GM21723 (cell line): ENCODE measurements around the gene WDPCP.

ENCODE experiments used
- ATAC-seq: cut with Tn5 transposase; IDR thresholded peaks from one replicate; pipeline ENCODE4 v1.9.1; 2021; ENCODE audit warnings: mild to moderate bottlenecking, moderate library complexity; ENCODE audit not compliant: unreplicated experiment

The WDPCP gene

DNA sequence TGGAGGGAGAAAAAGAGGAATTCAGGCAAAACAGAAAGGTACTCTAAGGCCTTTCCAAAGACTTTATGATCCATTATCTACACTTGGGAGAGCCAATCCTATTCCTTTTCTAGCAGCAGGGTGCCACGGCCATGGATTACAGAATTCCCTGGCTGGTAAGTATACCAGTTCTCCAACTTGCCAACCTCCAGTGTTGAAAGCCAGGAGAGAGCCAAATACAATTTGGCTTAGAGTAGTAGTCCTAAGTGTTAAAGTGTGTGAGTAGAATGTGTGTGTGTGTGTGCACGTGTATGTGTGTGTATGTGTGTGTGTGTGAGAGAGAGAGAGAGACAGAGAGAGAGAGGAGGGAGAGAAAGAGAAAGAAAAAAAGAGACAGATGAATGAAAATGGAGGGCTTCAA, 43.3 kb downstream of the WDPCP start:
- ATAC-seq, result no peak

GRCh38 chr2:63544017-63544627, 44.2 kb downstream of the WDPCP start:
- ATAC-seq, result no peak

- ATAC-seq, result no peak
These were observed 48.7 kb downstream of the WDPCP start for GRCh38 chr2:63539416-63540162.

- no peak for ATAC-seq
These were observed 49.9 kb downstream of the WDPCP start for GRCh38 chr2:63538390-63538789.

GRCh38 chr2:63537306-63537705, 51.0 kb downstream of the WDPCP start:
- no peak for ATAC-seq

DNA sequence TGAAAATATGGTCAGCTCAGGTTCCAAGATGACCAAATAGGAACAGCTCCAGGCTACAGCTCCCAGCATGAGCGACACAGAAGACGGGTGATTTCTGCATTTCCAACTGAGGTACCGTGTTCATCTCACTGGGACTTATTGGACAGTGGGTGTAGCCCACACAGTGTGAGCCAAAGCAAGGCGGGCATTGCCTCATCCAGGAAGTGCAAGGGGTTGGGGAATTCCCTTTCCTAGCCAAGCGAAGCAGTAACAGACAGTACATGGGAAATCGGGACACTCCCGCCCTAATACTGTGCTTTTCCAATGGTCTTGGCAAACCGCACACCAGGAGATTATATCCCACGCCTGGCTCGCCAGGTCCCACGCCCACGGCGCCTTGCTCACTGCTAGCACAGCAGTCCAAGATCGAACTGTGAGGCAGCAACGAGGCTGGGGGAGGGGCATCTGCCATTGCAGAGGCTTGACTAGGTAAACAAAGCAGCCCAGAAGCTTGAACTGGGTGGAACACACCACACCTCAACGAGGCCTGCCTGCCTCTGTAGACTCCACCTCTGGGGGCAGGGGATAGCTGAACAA, 57.5 kb downstream of the WDPCP start:
- no peak for ATAC-seq

- ATAC-seq, result no peak
These were observed 62.4 kb downstream of the WDPCP start for GRCh38 chr2:63525905-63526304.

- ATAC-seq, result no peak
These were observed 65.3 kb downstream of the WDPCP start for GRCh38 chr2:63522950-63523349.

- ATAC-seq, result no peak
These were observed 67.5 kb downstream of the WDPCP start for GRCh38 chr2:63520793-63521192.

DNA sequence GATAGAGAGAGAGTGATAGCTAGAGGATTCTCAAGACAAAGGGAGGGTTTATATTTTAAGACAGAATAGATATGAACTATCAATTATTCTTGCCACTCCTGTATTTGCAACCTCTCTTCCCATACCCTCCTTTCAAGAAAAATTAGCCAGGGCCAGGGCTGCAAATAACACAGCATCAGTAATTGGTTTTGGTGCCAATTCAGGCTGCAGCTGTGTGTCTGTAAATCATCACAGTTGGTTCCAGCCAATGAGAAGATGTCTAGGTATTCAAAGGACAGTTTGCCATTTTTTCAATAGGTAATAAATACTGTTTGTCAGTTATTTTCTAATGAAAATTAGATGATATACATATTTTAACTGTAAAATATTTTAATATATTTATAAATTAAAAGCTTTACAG, 73.5 kb downstream of the WDPCP start:
- no peak for ATAC-seq

GRCh38 chr2:63514237-63514716, 74.0 kb downstream of the WDPCP start:
- ATAC-seq, result no peak

GRCh38 chr2:63506320-63506719, 82.0 kb downstream of the WDPCP start:
- no peak for ATAC-seq

- ATAC-seq, result no peak
These were observed 84.5 kb downstream of the WDPCP start for GRCh38 chr2:63503818-63504217.

- no peak for ATAC-seq
These were observed 87.9 kb downstream of the WDPCP start for GRCh38 chr2:63500398-63500797.

GRCh38 chr2:63497576-63497975, 90.7 kb downstream of the WDPCP start:
- ATAC-seq, result no peak

GRCh38 chr2:63494968-63495367, 93.3 kb downstream of the WDPCP start:
- ATAC-seq, result no peak

GRCh38 chr2:63494100-63494499, 94.2 kb downstream of the WDPCP start:
- no peak for ATAC-seq

DNA sequence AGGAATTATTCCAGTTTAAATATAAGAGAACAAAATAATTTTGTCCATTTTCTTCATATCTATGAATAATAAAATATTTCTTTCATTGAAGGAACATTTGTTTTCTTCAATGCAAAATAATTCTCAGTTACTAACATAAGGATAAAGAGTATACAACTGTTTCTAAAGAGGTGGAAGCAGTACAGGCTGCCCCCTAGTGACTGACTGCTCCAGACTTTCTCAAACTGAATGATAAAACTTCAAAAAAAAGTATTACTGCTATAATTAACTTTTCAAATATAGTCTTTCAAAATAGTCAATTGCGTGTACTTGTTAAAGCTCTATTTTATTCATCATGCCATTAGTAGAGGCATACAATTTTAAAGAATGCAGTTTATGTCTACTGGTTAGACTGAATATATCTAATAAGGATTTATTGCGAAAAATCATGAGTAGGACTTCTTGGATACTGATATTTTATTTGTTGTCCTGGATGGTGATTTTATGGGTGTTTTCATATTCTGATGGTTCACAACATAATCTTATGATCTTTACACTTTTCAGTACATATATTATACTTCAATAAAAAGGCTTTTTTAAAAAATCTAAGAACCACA, 100.1 kb downstream of the WDPCP start:
- no peak for ATAC-seq

DNA sequence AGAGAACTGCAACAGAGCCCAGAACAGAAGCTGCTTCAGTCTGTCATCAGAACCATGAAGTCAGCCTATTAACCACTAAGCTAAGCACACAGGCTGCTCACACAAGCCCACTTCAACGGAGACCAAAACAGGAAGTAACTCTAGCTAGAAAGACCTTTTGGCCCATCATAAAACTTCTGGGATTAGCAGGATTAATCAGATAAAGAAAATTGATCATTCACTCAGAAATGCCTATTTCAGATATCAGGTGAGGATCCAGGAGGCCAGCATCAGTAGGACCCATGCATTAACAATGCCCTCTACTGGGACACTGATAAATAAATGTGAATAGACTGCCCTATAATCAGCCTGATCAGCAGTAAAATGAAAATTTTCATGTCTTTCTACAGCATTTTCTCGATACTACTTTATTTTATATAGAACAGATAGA, 101.4 kb downstream of the WDPCP start:
- no peak for ATAC-seq

GRCh38 chr2:63484901-63485300, 103.4 kb downstream of the WDPCP start:
- no peak for ATAC-seq

DNA sequence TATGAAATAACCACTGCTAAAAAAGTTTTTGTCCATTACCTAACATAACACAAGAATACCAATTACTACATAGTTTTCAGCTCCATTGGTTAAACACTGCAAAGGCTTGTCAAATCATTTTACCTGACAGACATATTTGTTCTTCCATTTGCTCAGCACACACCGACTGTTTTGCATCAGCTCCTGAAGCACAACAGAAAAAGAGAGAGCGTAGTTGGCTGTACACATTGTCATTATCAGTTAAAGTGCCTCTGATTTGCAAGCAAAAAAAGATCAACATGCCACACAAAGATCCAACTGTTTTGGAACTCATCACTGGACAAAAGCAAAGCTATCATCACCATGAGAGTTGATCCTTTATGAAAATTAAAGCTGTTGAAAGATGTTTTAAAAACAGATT, 103.8 kb downstream of the WDPCP start:
- no peak for ATAC-seq

DNA sequence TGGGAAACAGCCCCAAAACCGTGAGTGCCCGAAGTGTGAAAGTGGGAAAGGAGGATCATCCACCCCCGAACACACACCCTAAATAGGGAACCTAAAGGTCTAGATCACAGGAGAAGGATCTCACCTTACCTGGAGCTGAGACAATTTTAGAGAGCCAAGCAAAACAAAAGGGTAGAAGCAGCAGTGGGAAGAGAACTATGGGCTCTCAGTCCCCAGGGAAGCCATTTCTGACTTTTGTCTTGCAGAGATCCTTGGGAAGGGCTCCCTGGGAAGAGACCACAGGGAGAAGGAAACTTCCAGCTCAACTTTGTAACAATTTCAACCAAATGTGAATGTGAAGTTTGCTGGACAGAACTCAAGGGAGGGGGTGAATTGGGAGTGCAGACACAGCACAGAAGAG, 110.6 kb downstream of the WDPCP start:
- no peak for ATAC-seq
